GM10248 (cell line): ENCODE measurements around the gene PMEL.

Experiments used
- CTCF ChIA-PET: fragments of 300-600 bp; sonication (Branson Sonifier 250); formaldehyde crosslinking; extraction: SDS; loops from one replicate; lab custom pipeline; 2021; ENCODE audit warnings: antibody characterized with exemption; lab: Yijun Ruan, JAX
- POLR2A ChIA-PET: fragments of 350-650 bp; sonication (Branson Sonifier 250); formaldehyde crosslinking; extraction: SDS; loops from one replicate; lab custom pipeline; 2020; ENCODE audit warnings: antibody characterized with exemption; lab: Yijun Ruan, JAX
- DNase-seq: peaks from one replicate; pipeline ENCODE4 v3.0.0; 2012; ENCODE audit errors: extremely low spot score
- CTCF ChIP-seq: IDR thresholded peaks from 2 replicates; pipeline ENCODE4 v1.5.1; 2012; ENCODE audit warnings: mild to moderate bottlenecking, low read depth; ENCODE audit errors: extremely low read depth, missing control alignments, control extremely low read depth

Gene PMEL

GRCh38 chr12:55970775-55971174 is 4.9 kb upstream of the PMEL start:
- POLR2A ChIA-PET = no interaction called here
- CTCF ChIA-PET = interaction anchor here (0.9 to 2.3 kb wide), 2 partner anchors 25 to 30 kb away, joined by 3 to 6 read pairs; no protein-coding TSS in a partner anchor
- DNase-seq = no peak
- no peak for TF ChIP-seq CTCF

GRCh38 chr12:55969356-55969755 is 3.5 kb upstream of the PMEL start:
- DNase-seq = no peak
- CTCF ChIA-PET = interaction anchor here (1.6 to 2.9 kb wide), 5 partner anchors 26 to 231 kb away, joined by 5 to 21 read pairs (median 12); partner anchors contain the start of gene SUOX
- POLR2A ChIA-PET = no interaction called here
- TF ChIP-seq CTCF = no peak

GRCh38 chr12:55966408-55967281 is 803 bp upstream of the PMEL start, which contains the start of gene CDK2:
Gene CDK2, plus strand, starts transcription at chr12:55966830. Its CDS starts 179 bp downstream, at chr12:55967009.
- peak; percentile 94 for DNase-seq
- TF ChIP-seq CTCF = no peak
- ChIA-PET CTCF (interaction anchor here (1.5 to 2.2 kb wide), 2 partner anchors 24 to 30 kb away, joined by 3 to 21 read pairs; partner anchors contain the start of gene SUOX), POLR2A (interaction anchor here (1.1 kb wide), 1 partner anchor 223 kb away, joined by 13 read pairs; no protein-coding TSS in a partner anchor)

GRCh38 chr12:55965240-55965639 is 602 bp downstream of the PMEL start:
- no peak for TF ChIP-seq CTCF
- CTCF ChIA-PET = interaction anchor here (0.6 to 1.2 kb wide), 3 partner anchors 8 to 34 kb away, joined by 3 to 4 read pairs (median 3); partner anchors contain the start of gene RAB5B

GRCh38 chr12:55963760-55964159 is 2.1 kb downstream of the PMEL start:
- DNase-seq = no peak
- ChIA-PET POLR2A (no interaction called here), CTCF (no interaction called here)
- TF ChIP-seq CTCF = no peak

More at GRCh38 chr12:55965240-55965639, 602 bp downstream of the PMEL start:
- DNase-seq = no peak
- POLR2A ChIA-PET = no interaction called here

- ChIA-PET POLR2A (interaction anchor here (1.5 kb wide), 1 partner anchor 147 kb away, joined by 3 read pairs; the partner anchor contains the start of gene PA2G4), CTCF (interaction anchor here (1.0 to 2.2 kb wide), 7 partner anchors 11 to 218 kb away, joined by 3 to 8 read pairs (median 4); partner anchors contain the start of gene SUOX)
- no peak for TF ChIP-seq CTCF
- no peak for DNase-seq
These were observed 8.6 kb downstream of the PMEL start for GRCh38 chr12:55957106-55957859.
